SK-MEL-5 (cell line): ENCODE results near the gene XRCC2. TPM values are rescaled to one million over a fixed set of nuclear protein-coding genes. Genes with fewer than 3 reads are reported as not detected.
A peak's percentile ranks its signal among the peaks of the same experiment; 100 is the strongest.
"Not testable (repeated sequence)": the region's sequence is repeated elsewhere in the genome, so short reads cannot be mapped to it uniquely, and the experiment has no call there.

Experiments
- DNase-seq: peaks from one replicate; pipeline ENCODE4 v3.0.0-alpha.2; 2016; ENCODE audit warnings: low read depth, low spot score
- in situ Hi-C: cut with HindIII; loops from 2 replicates; pipeline ENCODE4 v1.10.0; 2016; ENCODE audit warnings: low sequenced_read_pairs, high pct_unique_total_duplicates, low pct_unique_long_range_greater_than_20kb
- total RNA-seq: library from RNA; depleted of rRNA; stranded (reverse); fragments of >200 nt; shearing (Covaris generic); gene quantifications from 2 replicates; pipeline ENCODE4 v1.2.3, GENCODE V29; 2014

XRCC2 gene
- total RNA-seq, 1 experiment from 2014 or later = 13.2 TPM

- in situ Hi-C loops = no loop called here
- no peak for DNase-seq
Measured at GRCh38 chr7:152669758-152670157, 6.2 kb downstream of the XRCC2 start.

GRCh38 chr7:152668975-152669374 is 7.0 kb downstream of the XRCC2 start:
- in situ Hi-C loops = no loop called here
- no peak for DNase-seq

- in situ Hi-C loops = no loop called here
- DNase-seq = no peak
Measured at GRCh38 chr7:152667958-152668357, 8.0 kb downstream of the XRCC2 start.

GRCh38 chr7:152666078-152666477 is 9.9 kb downstream of the XRCC2 start:
- in situ Hi-C loops = no loop called here
- no peak for DNase-seq

- in situ Hi-C loops = no loop called here
- no peak for DNase-seq
Measured at GRCh38 chr7:152664636-152665035, 11.3 kb downstream of the XRCC2 start.

GRCh38 chr7:152663931-152664330 is 12.0 kb downstream of the XRCC2 start:
- DNase-seq = no peak
- in situ Hi-C loops = no loop called here

GRCh38 chr7:152663148-152663740 is 12.7 kb downstream of the XRCC2 start:
- no peak for DNase-seq
- in situ Hi-C loops = no loop called here

- DNase-seq = no peak
- in situ Hi-C loops = no loop called here
Measured at GRCh38 chr7:152661479-152661878, 14.5 kb downstream of the XRCC2 start.

GRCh38 chr7:152660021-152660420 is 15.9 kb downstream of the XRCC2 start:
- in situ Hi-C loops = no loop called here
- no peak for DNase-seq

- no peak for DNase-seq
- in situ Hi-C loops = no loop called here
Measured at GRCh38 chr7:152654971-152655370, 21.0 kb downstream of the XRCC2 start.

- in situ Hi-C loops = no loop called here
- no peak for DNase-seq
Measured at GRCh38 chr7:152649220-152649619, 26.7 kb downstream of the XRCC2 start.

GRCh38 chr7:152647009-152647408 is 28.9 kb downstream of the XRCC2 start:
- no peak for DNase-seq
- in situ Hi-C loops = no loop called here

GRCh38 chr7:152646579-152646978 is 29.4 kb downstream of the XRCC2 start:
- DNase-seq, in situ Hi-C loops: not testable (repeated sequence)

- no peak for DNase-seq
- in situ Hi-C loops = no loop called here
Measured at GRCh38 chr7:152643979-152644559, 31.9 kb downstream of the XRCC2 start.

- DNase-seq = no peak
- in situ Hi-C loops = no loop called here
Measured at GRCh38 chr7:152641384-152641783, 34.6 kb downstream of the XRCC2 start.

GRCh38 chr7:152640829-152641228 is 35.1 kb downstream of the XRCC2 start:
- in situ Hi-C loops = no loop called here
- no peak for DNase-seq

GRCh38 chr7:152637920-152638580 is 37.9 kb downstream of the XRCC2 start:
- in situ Hi-C loops = no loop called here
- no peak for DNase-seq

GRCh38 chr7:152637161-152637560 is 38.8 kb downstream of the XRCC2 start:
- DNase-seq = no peak
- in situ Hi-C loops = no loop called here

GRCh38 chr7:152636441-152636840 is 39.5 kb downstream of the XRCC2 start:
- in situ Hi-C loops = no loop called here
- peak; percentile 78 for DNase-seq
